ENCODE data around the gene RNF130.
A peak's percentile ranks its signal among the peaks of the same experiment; 100 is the strongest.
"Not testable (repeated sequence)": the region's sequence is repeated elsewhere in the genome, so short reads cannot be mapped to it uniquely, and the experiment has no call there.

The RNF130 gene

DNA sequence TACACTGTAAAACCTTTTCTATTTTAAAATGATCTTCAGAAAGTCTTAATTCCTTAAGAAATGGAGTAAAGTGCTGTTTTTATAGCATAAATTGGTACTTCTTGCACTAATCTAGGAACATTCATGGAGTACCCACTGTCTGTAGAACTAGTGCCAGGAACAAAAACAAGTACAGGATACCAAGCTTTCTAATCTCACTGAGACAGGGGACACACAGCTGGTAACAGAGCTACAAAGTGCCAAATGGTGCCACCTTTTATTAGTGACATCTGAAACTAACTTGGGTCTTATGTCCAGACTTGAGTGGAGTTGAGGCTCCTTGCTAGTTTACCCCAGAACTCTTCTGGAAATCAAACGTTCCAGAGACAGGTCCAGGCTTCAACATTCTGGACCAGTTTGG is 57.9 kb downstream of the RNF130 start:
- no peak for DNase-seq

DNA sequence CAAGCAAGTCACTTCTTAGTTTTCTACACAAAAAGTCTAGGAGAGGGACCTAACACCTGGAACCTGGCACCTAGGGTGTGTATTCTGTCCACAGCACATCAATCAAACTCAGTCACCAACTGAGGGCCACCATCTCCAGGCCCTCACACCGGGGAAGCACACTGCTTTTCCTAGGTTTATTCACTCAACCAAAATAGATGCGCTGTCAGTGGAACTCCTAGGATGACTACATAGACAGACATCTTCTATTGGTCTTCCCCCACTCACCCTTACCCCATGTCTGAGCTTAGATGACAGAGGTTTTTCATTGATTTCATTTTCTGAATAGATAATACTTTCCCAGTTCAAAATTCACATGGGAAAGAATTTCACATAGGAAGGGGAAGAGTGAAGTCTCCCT is 59.2 kb downstream of the RNF130 start:
- no peak for DNase-seq

DNA sequence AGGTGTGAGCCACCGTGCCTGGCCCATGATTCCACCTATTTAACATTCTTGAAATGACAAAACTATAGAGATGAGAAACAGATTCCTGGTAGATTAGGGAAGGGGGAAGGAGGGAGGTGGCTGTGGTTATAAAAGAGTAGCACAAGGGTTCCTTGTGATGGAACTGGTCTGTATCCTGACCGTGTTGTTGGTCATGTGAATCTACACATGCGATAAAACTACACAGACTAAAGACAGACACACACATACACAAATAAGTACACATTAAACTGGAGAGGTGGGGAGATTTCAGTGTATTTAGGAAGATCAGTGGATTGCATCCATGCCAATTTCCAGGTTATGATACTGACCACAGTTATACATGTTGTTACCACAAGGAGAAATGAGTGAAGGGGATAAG is 60.9 kb downstream of the RNF130 start:
- no peak for DNase-seq

DNA sequence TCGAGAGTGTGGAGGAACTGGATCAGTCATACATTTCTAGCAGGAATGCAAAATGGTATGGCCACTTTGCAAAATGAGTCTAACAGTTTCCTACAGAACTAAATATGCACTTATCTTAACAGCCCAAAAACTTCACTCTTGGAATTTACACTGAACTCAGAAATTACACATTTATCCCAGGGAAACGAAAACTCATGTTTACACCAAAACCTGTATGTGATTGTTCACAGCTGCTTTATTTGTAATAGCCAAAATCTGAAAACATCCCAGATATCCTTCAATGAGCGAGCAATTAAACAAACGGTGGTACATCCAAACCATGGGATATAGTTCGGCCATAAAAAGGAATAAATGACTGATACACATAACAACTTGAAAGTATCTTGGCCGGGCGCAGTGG is 62.0 kb downstream of the RNF130 start:
- DNase-seq = no peak

DNA sequence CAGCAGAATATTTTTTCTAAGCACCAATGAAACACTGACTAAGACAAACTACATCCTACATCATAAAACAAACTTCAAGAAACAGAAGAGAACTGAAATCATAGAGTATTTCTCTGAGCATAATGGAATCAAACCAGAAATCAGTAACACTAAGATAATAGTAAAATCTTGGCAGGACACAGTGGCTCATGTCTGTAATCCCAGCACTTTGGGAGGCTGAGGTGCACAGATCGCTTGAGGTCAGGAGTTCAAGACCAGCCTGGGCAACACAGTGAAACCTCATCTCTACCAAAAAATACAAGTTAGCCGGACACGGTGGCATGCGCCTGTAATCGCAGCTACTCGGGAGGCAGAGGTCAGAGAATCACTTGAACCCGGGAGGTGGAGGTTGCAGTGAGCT is 63.1 kb downstream of the RNF130 start:
- no peak for DNase-seq

DNA sequence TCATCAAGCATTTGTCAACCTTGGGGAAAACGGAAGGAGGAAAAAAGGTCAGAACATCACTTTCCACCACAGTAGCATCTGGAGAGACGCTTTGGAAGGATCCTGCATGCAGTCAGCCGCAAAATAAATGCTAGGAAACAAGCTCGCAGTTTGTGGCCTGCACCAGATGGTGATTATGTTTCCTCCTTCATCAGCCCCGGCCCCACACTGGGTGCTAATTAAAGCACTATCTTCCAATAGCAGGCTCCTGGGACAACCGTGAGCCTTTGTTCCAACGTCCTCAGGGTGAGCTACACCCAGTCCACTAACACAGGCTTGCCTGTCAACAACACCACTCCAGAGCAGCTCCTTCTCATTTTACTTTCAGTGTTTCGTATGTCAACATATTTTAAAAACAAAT is 64.0 kb downstream of the RNF130 start:
- no peak for DNase-seq

DNA sequence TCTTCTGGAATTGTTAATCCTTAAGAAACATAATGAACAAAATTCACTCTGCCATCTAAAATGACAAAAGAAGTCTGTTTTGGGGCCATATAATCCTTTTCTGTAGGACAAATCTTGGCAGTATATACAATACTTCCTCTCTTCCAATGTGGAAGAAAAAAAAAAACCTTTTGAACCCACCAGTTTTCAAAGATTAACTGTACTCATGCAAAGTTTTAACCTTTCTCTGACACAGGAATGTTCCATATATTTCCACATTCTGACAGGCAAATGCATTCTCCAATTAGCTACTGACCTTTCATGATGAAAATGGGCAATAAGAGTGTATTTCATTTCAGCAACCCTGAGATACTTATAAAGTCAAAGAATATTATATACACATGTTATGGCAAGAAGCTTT is 65.4 kb downstream of the RNF130 start:
- no peak for DNase-seq

DNA sequence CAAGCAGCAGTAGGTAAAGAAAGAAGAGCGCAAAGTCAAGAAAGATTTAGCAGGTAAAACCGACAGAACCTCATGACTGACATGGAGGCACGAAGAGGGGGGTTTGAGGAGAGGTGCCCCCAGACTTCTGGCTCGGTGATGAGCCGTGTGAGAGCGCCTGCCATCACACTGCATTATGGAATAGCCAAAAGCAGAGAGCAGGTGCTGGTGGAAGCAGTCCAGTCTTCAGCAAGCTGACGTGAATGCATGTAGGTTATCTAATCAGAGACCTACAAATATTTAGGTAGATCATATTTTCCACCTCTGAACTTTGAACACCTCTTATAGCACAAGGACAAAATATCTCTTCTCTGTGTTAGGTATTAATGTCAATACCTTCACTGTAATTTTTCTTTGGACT is 68.4 kb downstream of the RNF130 start:
- DNase-seq = no peak

DNA sequence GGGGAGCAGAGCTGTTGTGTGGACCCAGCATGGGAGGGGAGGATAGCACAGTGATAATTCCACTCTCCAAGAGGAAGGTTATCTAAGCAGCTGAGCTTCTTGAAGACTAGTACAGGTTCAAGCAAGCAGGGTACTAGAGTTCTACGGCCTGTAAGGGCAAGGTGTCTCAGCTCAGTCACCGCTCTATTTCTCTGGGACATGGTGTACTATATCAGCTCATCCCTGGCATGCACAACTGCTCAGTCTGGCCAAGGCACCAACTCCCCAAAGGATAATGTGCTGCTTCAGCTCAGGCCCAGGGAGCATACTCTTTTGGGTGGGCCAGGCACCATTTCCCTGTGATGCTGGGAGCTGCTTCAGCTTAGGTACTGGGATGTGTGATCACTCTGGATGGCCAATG is 69.8 kb downstream of the RNF130 start:
- no peak for DNase-seq

DNA sequence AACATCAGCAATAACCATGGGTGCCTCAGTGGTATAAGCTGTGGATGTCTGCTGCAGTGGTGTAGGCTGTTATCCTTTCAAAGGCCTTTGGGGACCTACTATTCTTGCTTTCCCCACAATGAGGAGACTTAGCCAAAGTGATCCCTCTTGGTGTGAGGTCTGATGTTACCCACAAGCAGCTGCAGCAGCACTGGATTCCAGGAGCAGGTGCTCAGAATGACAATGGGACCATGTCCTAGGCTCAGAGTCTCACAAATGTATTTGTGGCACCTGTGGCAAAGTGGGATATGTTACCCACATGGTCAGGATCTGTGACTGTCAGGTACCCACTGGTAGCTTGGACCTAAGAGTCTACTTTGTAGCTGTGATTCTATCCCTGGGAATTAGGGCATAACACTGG is 70.4 kb downstream of the RNF130 start:
- DNase-seq = no peak

DNA sequence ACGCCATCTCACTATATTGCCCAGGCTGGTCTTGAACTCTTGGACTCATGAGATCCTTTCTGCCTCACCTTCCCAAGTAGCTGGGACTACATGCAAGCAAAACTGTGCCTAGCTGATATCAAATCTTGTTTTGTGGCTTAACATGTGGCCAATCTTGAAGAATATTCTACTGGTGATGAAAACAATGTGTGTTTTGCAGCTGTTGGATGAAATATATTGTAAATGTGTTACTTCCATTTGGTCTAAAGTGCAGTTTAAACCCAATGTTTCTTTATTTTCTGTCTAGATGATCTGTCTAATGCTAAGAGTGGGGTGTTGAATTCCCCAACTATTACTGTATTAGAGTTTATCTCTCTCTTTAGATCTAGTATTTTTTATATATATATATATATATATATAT is 73.1 kb downstream of the RNF130 start:
- DNase-seq = no peak

DNA sequence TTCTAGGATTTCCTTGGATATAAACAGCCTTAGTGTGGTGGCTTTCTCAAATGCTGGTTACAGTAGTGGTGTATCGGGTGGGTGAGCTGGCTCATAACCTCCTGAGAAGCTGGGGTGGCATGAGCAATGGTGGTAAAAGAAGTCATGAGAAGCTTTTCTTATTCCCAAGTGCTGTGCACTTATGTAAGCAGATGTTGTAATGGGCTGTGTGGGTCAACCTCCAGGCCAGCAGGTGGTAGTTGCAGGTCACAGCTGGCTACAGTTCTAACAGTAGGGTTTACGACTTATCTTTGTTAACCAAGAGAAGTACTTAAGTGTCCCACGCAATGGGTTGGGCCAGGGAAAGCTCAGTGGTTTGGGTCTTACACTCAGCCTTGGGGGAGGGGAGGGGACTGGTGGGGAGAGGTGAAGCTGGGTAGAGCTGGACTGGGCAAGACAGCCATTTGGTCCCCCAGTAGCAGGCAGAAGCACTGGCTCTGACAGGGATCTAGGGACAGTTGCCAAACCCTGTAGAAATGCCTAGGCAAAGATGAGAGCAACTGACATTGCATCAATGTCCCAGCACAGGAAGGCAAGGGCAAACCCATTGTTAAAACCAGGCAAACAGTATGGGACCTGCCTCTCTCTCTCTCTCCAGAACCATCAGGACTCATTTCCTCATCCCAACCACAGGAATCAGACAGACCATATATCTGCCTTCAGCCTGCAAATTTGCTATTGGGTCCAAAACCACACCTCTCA is 76.8 kb downstream of the RNF130 start:
- DNase-seq = no peak

DNA sequence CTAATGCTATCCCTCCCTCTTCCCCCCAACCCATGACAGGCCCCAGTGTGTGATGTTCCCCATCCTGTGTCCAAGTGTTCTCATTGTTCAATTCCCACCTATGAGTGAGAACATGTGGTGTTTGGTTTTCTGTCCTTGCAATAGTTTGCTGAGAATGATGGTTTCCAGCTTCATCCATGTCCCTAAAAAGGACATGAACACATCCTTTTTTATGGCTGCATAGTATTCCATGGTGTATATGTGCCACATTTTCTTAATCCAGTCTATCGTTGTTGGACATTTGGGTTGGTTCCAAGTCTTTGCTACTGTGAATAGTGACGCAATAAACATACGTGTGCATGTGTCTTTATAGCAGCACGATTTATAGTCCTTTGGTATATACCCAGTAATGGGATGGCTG is 78.7 kb downstream of the RNF130 start:
- not testable (repeated sequence) for DNase-seq

DNA sequence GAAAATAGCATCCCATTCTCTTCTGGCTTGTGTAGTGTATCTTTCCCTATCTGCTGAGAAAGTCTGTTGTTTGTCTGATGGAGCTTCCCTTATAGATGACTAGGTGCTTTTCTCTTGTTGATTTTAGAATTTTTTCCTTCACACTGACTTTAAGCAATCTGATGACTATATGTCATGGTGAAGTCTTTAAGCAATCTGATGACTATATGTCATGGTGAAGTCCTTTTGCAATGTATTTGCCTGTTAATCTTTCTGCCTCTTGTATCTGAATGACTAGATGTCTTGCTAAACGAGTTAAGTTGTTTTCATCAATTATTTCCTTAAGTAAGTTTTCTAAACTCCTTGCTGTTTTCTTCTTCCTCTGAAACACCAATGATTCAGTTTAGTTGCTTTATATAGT is 80.5 kb downstream of the RNF130 start:
- DNase-seq = no peak

DNA sequence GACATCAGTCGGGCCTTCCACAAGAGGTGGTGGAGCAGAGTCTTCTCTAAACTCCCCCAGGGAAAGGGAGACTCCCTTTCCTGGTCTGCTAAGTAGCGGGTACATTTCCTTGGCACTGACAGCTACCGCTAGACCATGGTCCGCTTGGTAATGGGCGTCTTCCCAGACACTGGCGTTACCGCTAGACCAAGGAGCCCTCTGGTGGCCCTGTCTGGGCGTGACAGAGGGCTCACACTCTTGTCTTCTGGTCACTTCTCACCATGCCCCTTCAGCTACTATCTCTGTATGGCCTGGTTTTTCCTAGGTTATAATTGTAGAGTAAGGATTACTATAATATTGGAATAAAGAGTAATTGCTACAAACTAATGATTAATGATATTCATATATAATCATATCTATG is 81.0 kb downstream of the RNF130 start:
- DNase-seq = not testable (repeated sequence)

DNA sequence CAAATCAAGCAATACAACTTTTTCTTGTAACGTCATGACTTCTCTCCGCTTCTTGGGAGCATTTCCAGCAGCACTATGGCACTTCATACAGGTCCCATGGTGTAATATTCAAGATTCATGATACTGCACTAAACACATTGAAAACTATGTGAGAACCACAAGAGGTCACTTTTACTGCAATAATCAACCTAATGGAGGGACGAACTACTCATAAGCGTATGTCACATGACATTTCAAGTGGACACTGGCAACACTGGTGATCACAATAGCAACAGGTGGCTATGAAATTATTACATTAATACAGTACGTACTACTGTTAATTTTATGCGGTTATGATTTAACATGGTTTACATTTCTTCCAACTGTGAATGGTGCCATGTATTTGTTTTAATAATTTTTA is 85.2 kb downstream of the RNF130 start:
- no peak for DNase-seq

DNA sequence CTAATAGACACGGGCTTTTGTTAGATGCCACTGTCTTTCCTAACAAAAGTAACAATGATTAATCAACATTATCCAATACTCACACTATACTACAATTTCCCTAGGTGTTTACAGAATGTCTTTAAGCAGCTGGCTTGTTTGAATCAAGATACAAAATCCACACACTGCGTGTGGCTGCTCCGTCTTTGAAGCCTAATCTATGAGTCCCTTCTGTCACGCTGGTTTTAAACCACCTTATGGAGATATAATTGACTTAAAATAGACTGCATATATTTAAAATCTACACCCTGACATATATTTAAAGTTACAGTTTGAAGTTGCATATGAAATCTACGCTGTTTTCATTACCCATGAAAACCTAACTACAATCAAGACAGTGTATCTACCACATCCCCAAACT is 89.9 kb downstream of the RNF130 start:
- DNase-seq = no peak

DNA sequence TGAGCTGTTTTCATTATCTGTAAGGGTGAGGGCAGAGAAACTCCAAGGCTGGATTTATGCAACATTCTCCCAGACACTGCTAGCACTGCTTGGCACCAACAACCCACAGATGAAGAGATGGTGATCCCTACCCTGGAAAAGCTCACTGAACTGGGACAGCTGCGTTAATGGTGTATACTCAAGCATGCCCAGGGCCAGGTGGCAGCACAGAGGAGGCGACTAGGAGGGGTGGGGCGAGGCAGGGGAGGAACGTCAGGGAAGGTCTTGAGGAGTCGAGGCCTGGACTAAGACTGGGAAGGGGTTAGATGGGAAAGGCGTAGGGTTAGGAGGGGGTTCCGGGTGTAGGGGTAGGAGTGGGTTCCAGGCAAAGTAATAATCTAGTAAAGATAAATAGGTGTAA is 90.8 kb downstream of the RNF130 start:
- DNase-seq = no peak

DNA sequence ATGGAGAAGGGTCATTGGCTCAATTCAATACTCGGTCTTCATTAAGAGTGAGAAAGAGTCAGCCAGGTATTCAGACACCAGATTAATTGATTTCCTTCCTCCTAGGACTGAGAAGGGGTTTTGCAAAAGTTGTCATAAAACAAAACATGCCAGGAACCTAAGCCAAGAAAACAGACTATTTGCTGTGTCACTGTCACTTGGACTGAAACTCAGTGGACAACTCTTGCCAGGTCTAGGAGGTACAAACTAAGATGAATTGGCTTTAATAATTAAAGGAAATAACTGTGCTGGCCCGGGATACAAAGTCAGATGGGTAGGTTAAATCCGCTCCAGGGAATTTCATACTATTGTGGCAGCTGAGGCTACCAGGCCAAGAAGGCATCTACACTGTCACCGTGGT is 92.8 kb downstream of the RNF130 start:
- DNase-seq = no peak

DNA sequence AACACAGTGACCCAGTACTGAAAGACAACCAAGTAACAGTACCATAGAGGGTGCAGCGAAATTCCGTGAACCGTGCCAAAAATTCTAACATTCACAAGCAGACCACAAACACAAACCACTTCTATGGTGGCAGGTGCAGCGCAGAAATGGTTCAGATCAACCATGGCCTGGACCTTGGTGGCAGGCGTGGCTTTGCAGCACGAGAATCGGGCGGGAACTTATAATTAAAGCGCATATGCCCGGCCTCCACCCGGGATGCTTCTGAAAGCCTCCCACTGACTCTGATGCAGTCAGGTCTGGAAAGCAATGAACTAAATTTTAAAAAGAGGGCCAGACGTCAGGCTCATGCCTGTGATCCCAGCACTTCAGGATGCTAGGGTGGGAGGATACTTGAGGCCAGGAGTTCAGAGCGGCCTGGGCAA is 95.8 kb downstream of the RNF130 start:
- DNase-seq = no peak

DNA sequence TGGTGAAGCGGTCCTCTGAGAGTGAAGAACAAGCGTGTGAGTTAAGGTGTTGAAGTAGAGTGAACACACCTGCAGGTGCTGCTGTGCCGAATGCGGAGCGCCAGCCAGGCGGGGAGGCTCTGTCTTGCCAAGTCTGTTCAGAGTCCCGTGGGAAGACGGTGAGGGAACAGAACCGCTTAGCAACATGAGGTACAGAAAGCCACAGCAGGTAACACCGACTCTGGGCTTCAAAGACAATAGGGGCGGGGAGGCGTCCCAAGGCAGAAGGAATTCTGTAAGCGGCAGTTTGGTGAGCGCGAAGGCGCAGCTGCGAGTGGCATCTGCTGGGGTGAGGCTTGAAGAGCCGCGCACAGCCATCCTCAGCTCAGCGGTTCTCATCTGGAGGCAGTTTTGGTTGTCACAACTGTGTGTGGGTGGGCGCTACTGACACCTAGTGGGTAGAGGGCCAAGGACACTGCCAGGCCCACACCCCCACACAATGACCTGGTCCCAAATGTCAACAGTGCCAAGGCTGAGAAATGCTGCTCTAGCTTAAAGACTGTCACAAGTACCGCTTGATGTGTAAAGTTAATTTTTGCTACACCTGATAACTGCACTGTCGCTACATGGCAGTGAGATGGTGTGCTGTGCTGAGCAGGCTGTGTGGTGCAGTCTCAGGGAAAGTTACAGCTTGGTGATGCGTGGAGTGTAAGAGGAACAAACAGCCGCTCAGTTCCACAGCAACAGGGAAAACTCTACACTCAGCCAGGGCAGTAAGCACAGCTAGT is 96.4 kb downstream of the RNF130 start:
- peak; percentile 9 to 11 for DNase-seq

DNA sequence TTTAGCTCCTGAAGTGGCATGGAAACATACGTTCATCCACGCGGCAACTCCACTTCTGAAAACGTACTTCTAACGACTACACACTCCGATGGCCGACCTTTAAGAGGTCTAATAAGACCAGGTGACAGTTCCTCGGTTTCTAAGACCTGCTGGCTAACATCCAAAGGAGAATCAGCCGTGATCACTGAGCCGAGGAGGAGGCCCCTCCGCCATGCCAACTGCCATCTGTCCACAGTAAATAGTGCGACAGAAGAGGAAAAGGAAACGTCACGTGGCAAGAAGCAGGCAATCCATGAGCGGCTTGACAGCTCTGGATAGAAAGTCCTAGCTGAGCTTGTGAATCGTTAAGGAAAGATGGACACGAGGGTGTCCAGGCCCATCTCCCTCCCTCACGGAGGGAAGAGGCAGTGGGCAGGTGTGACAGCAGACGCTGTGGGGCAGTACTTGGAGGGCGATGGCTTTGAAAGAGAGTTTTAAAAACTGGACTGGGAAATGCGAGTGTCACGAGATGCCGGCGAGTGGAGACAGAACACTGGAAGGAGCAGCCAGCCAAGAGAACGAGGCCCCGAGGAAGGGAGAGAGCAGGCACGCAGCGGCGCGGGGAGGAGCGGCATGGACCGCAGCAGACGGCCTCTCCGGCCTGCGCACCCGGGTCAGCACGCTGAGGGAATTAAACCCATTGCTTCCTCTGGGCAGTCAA is 97.2 kb downstream of the RNF130 start:
- no peak for DNase-seq

DNA sequence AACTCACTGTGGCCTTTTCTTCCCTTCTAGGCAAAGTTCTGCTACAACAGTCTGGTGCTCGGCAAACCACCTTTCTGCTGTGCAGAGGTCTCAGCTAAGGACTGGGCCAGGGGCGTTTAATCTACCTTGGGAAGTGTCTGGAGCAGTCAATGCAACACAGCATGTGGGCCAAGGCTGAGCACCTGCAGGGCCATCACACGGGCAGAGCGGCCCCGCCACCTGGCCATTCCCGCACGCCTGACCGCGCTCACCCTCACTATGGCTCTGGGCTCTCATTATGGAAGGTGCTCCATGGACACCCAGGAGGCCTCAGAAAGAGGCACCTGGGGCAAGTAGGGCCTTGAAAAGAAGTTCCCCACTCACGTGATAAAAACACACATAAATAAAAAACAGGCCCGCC is 98.2 kb downstream of the RNF130 start:
- DNase-seq = no peak

DNA sequence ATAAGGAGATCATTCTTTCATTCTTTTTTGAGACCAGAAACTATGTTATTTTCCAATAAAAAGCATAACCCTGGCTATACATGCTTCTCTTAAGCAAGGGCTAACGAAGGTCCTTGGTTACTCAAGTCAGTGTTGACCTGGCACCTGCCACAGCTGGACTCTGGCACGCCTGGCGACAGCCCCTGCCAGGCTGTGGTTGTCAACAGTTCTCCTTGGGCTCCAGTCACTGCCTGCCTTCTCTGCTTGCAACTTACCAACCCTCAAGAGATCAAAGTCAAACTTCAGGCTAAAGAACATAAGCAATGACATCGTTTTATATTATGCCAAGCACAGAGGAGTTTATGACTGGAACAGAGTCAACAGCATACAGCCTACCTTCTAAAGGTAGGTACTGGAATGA is 102.4 kb downstream of the RNF130 start:
- DNase-seq = no peak

Data from activated CD4-positive, alpha-beta T cell treated with anti-CD3 and anti-CD28 coated beads, Interleukin-2, amount 50 U/mL, for 48 hours (primary cell).